Upper lobe of left lung (tissue), 6 donors: ENCODE data around the gene SLC25A12. TPM values are rescaled to one million over a fixed set of nuclear protein-coding genes. Genes with fewer than 3 reads are reported as not detected.
"Not testable (repeated sequence)": the region's sequence is repeated elsewhere in the genome, so short reads cannot be mapped to it uniquely, and the experiment has no call there.

Experiments
- ATAC-seq, 2 donors: fragments of 200-7000 bp; cut with Tn5 transposase; one replicate each; pipeline ENCODE4 v1.9.1; 2022; ENCODE audit warnings: mild to moderate bottlenecking in 2 of 2, moderate library complexity in 2 of 2; ENCODE audit not compliant: low FRiP score in 2 of 2
- DNase-seq, 2 donors: peaks; one replicate each; pipeline ENCODE4 v3.0.0-alpha.2; 2019 to 2020
- H3K27ac ChIP-seq, 4 donors: fragments of 200-600 bp; sonication (generic); one replicate each; pipeline ENCODE4 v1.5.1; 2016 to 2019
- H3K27me3 ChIP-seq, 4 donors: fragments of 200-600 bp; sonication (generic); one replicate each; pipeline ENCODE4 v1.5.1; 2017 to 2019
- H3K36me3 ChIP-seq, 4 donors: fragments of 200-600 bp; sonication (generic); one replicate each; pipeline ENCODE4 v1.5.1; 2016 to 2019
- H3K4me1 ChIP-seq, 4 donors: fragments of 200-600 bp; sonication (generic); one replicate each; pipeline ENCODE4 v1.5.1; 2018 to 2019
- H3K4me3 ChIP-seq, 4 donors: fragments of 200-600 bp; sonication (generic); one replicate each; pipeline ENCODE4 v1.5.1; 2017 to 2019; ENCODE audit warnings: mild to moderate bottlenecking in 2 of 4, moderate library complexity in 1 of 4
- H3K9me3 ChIP-seq, 4 donors: fragments of 200-600 bp; sonication (generic); one replicate each; pipeline ENCODE4 v1.5.1; 2018 to 2019
- EP300 ChIP-seq, 4 donors: sonication (generic); formaldehyde crosslinking; IDR thresholded peaks; one replicate each; pipeline ENCODE4 v1.5.1; 2017; ENCODE audit warnings: antibody characterized with exemption in 4 of 4, control low read depth in 2 of 4
- POLR2A ChIP-seq, 4 donors: fragments of 450-650 bp; IDR thresholded peaks; one replicate each; pipeline ENCODE4 v1.5.1; 2016 to 2017; ENCODE audit warnings: antibody characterized with exemption in 4 of 4, mild to moderate bottlenecking in 2 of 4
- POLR2AphosphoS5 ChIP-seq, 2 donors: sonication (generic); formaldehyde crosslinking; IDR thresholded peaks; one replicate each; pipeline ENCODE4 v1.5.1; 2017; ENCODE audit warnings: antibody characterized with exemption in 2 of 2
- WGBS, 2 donors: methylation state at CpG; one replicate each; pipeline ENCODE4 v1.1.5; 2017 to 2018; 5-methylcytosine and 5-hydroxymethylcytosine counted together
- total RNA-seq, 6 donors: library from RNA; depleted of rRNA in 4 of 6; stranded (reverse); fragments of >200 nt in 4 of 6; gene quantifications; one replicate each; pipeline versions ENCODE4 v1.1.0 to v1.2.1, GENCODE V29; 2016 to 2021
- TF ChIP-seq, protein P1 (sequence below), 6 experiments: fragments of 450-650 bp in 4 of 6; fragments of 200-600 bp in 2 of 6; sonication (generic) in 2 of 6; IDR thresholded peaks; one replicate each; pipeline ENCODE4 v1.5.1; 2016 to 2019; ENCODE audit warnings: antibody characterized with exemption in 6 of 6
- donor health status: DM: no; HTN: no; CAD: no; lungs with moderate emphysema.
- donor health status: DM: no; HTN: yes; CAD: no; lungs with severe emphysema.

The SLC25A12 gene
- total RNA-seq, 6 donors from 2014 or later = 6.2 to 27.2 (median 11.3) TPM

DNA sequence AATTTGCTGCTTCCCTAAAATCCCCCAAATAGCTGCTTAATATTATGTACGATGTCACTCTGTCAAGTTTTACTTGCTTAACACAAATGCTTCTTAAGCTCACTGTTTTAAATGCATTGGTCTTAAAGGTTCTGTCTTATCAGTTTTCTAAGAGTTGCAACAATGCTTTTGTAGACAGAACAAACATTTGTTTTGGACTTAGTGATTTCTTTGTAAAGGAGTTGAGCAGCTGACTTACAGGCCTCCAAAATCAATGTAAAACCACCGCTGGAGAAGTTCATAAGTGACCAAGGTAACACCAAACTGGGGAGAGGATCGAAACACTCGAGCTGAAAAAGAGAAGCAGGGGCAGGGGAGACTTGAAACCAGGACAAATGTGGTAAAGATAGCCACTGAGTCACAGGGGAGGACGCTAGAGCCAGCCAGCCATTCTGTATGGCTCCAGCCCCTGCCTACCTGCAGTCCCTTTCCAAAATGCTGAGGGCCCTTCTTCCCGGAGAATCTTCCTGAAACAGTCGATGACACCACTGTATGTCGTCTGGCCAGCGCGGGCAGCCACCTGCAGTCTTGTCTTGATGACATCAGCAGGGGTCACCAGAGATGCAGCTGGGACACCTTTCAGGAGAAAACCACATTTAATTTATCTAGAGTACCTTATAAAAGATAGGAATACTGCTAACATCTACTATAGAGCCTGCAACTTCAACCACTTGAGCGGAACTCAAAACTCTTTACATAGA lies 106.5 kb downstream of the SLC25A12 start:
- no peak overlapping the region for H3K4me3 ChIP-seq
- no peak overlapping the region for H3K27ac ChIP-seq

GRCh38 chr2:171785450-171785849 lies 108.6 kb downstream of the SLC25A12 start:
- no peak for ATAC-seq
- Histone ChIP-seq H3K36me3 (peaks cover 0 to 52% (median 12%) of the 10 kb centered on the region in 4 donors), H3K27ac (no peak overlapping the region), H3K4me3 (no peak overlapping the region), H3K4me1 (no peaks in the 10 kb centered on the region), H3K27me3 (no peaks in the 10 kb centered on the region), H3K9me3 (no peaks in the 10 kb centered on the region)
- TF ChIP-seq, protein P1, sequence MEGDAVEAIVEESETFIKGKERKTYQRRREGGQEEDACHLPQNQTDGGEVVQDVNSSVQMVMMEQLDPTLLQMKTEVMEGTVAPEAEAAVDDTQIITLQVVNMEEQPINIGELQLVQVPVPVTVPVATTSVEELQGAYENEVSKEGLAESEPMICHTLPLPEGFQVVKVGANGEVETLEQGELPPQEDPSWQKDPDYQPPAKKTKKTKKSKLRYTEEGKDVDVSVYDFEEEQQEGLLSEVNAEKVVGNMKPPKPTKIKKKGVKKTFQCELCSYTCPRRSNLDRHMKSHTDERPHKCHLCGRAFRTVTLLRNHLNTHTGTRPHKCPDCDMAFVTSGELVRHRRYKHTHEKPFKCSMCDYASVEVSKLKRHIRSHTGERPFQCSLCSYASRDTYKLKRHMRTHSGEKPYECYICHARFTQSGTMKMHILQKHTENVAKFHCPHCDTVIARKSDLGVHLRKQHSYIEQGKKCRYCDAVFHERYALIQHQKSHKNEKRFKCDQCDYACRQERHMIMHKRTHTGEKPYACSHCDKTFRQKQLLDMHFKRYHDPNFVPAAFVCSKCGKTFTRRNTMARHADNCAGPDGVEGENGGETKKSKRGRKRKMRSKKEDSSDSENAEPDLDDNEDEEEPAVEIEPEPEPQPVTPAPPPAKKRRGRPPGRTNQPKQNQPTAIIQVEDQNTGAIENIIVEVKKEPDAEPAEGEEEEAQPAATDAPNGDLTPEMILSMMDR (IDR thresholded peaks at IDR 0.05) = no peak
- TF ChIP-seq POLR2AphosphoS5 (IDR thresholded peaks at IDR 0.05) = no peak
- TF ChIP-seq EP300 (IDR thresholded peaks at IDR 0.05) = no peak
- TF ChIP-seq POLR2A (IDR thresholded peaks at IDR 0.05) = no peak
- DNase-seq = no peak
- WGBS, 2 donors = 76 to 98% methylated on average over 3 of the region's 3 CpGs

More for the DNA sequence above, 106.5 kb downstream of the SLC25A12 start:
- Histone ChIP-seq H3K4me1 (no peaks in the 10 kb centered on the region), H3K27me3 (no peaks in the 10 kb centered on the region), H3K36me3 (peaks cover 0 to 67% (median 15%) of the 10 kb centered on the region in 4 donors), H3K9me3 (no peaks in the 10 kb centered on the region)
- DNase-seq (peak in 1 of 2 donors; percentile 42), ATAC-seq (no peak)
- 68 to 81% methylated on average over 7 to 11 of the region's 11 CpGs for WGBS, 2 donors
- TF ChIP-seq, protein P1 (IDR thresholded peaks at IDR 0.05) = no peak

DNA sequence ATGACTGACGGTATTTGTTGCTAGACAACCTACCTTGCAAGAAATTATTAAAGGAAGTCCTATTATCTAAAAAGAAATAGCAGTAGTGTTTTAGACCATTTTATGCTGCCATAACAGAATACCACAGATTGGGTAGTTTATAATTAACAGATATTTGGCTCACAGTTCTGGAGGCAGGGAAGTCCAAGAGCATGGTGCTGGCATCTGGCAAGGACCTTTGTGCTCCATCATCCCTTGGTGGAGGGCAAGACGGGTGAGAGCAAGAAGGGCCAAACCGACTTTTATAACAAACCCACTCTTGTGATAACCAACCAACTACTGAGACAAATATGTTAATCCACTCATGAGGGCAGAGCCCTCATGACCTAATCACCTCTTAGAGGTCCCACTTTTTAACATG lies 115.5 kb downstream of the SLC25A12 start:
- Histone ChIP-seq H3K27ac (no peak overlapping the region), H3K4me1 (no peaks in the 10 kb centered on the region), H3K9me3 (peaks cover 0 to 4% (median 0%) of the 10 kb centered on the region in 4 donors), H3K36me3 (peaks cover 0 to 2% (median 0%) of the 10 kb centered on the region in 4 donors), H3K27me3 (no peaks in the 10 kb centered on the region), H3K4me3 (no peak overlapping the region)
- TF ChIP-seq EP300 (IDR thresholded peaks at IDR 0.05) = no peak
- 95 to 98% methylated on average over 3 of the region's 3 CpGs for WGBS, 2 donors
- no peak for DNase-seq
- no peak for ATAC-seq

DNA sequence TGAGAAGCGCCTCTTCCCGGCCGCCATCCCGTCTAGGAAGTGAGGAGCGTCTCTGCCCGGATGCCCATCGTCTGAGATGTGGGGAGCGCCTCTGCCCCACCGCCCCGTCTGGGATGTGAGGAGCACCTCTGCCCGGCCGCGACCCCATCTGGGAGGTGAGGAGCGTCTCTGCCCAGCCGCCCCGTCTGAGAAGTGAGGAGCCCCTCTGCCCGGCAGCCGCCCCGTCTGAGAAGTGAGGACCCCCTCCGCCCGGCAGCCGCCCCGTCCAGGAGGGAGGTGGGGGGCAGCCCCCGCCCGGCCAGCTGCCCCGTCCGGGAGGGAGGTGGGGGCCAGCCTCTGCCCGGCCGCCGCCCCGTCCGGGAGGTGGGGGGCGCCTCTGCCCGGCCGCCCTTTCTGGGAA lies 119.5 kb downstream of the SLC25A12 start:
- not testable (repeated sequence) for H3K27ac ChIP-seq, H3K27me3 ChIP-seq, H3K4me1 ChIP-seq, H3K9me3 ChIP-seq, ATAC-seq, H3K36me3 ChIP-seq, H3K4me3 ChIP-seq
- 96 to 98% methylated on average over 14 to 24 of the region's 35 CpGs for WGBS, 2 donors
- peak in 1 of 2 donors; percentile 50 for DNase-seq

- no peak overlapping the region for H3K4me3 ChIP-seq
- no peak overlapping the region for H3K27ac ChIP-seq
- DNase-seq (no peak), ATAC-seq (no peak)
- H3K36me3 ChIP-seq = no peaks in the 10 kb centered on the region
- TF ChIP-seq, protein P1 (IDR thresholded peaks at IDR 0.05) = no peak
- TF ChIP-seq EP300 (IDR thresholded peaks at IDR 0.05) (no peak), POLR2AphosphoS5 (IDR thresholded peaks at IDR 0.05) (no peak)
- H3K9me3 ChIP-seq = no peaks in the 10 kb centered on the region
- WGBS, 2 donors = 90 to 98% methylated on average over 5 of the region's 5 CpGs
- H3K27me3 ChIP-seq = no peaks in the 10 kb centered on the region
- no peaks in the 10 kb centered on the region for H3K4me1 ChIP-seq
These were observed 121.7 kb downstream of the SLC25A12 start for GRCh38 chr2:171772373-171772772.

- no peak for ATAC-seq
- TF ChIP-seq POLR2A (IDR thresholded peaks at IDR 0.05) = no peak
- TF ChIP-seq EP300 (IDR thresholded peaks at IDR 0.05) = no peak
- no peak for TF ChIP-seq POLR2AphosphoS5 (IDR thresholded peaks at IDR 0.05)
- TF ChIP-seq, protein P1 (IDR thresholded peaks at IDR 0.05) = no peak
These were observed 122.6 kb downstream of the SLC25A12 start for GRCh38 chr2:171771463-171771862.

More at GRCh38 chr2:171771463-171771862, 122.6 kb downstream of the SLC25A12 start:
- no peak overlapping the region for H3K4me3 ChIP-seq
- H3K27me3 ChIP-seq = no peaks in the 10 kb centered on the region
- H3K36me3 ChIP-seq = no peaks in the 10 kb centered on the region
- no peak for DNase-seq
- H3K27ac ChIP-seq = no peak overlapping the region
- no peaks in the 10 kb centered on the region for H3K4me1 ChIP-seq
- H3K9me3 ChIP-seq = no peaks in the 10 kb centered on the region
